ENCODE data around the gene MTMR3. TPM values are rescaled to one million over a fixed set of nuclear protein-coding genes. Genes with fewer than 3 reads are reported as not detected.
A peak's percentile ranks its signal among the peaks of the same experiment; 100 is the strongest.

The MTMR3 gene
- total and polyA plus RNA-seq, 8 donors, result 15.5 to 32.5 (median 20.2) TPM

DNA sequence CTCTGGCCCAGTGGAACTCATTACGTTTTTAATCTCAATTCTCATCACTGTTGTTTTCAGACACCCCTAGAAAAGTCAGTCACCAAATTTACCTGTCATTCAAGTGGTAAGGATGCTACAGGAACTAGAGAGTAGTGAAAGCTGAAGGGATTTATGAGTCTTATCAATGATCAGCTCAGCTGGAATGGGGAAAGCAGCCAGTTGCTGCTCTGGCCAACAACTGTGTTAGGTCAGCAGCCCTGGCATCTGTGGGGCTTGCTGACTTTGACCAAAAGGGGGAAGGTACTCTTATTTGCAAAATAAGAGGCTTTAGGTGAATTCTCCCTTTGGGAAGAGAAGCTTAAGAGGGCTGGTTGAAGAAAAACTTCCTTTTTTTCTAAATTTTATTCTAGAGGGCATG lies 121.1 kb downstream of the MTMR3 start:
- peaks cover 0 to 5% (median 0%) of the 10 kb centered on the region in 3 donors for H3K4me1 ChIP-seq
- 53 to 60% methylated on average over 1 of the region's 1 CpG for WGBS, 2 donors

DNA sequence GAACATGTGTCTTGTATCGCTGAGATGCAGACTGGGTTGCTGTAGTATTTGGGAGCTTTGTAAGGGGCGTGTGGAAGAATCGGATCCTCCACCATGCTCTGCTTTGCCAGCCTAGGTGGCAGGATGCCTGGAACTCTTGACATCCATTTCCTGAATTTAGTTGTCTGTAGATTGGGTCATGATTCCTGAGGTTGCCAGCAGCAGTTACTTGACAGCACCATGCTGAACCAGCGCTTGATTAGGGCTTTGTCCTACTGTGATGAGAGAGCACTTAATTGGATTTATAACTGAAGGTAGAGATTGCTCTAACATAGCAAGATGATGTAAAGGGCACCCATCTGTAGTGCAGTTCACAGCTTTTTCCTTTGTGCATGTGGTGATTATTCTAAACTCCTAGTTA lies 121.7 kb downstream of the MTMR3 start:
- H3K4me3 ChIP-seq, result no peak overlapping the region
- H3K4me1 ChIP-seq, result peaks cover 0 to 5% (median 0%) of the 10 kb centered on the region in 3 donors
- H3K9me3 ChIP-seq, result no peaks in the 10 kb centered on the region
- TF ChIP-seq CTCF (IDR thresholded peaks at IDR 0.05), result no peak
- DNase-seq, result no peak
- intact Hi-C loops (cut with DNase I), result loop anchor here in 1 of 3 donors (10.0 kb wide), 1 partner anchor 310 kb away; no protein-coding TSS in a partner anchor
- no peaks in the 10 kb centered on the region for H3K27me3 ChIP-seq
- peaks cover 0 to 32% (median 12%) of the 10 kb centered on the region in 3 donors for H3K36me3 ChIP-seq
- no peak for FAIRE-seq
- peak in 2 of 4 donors; percentile 7 to 17 for ATAC-seq
- 49 to 54% methylated on average over 4 of the region's 4 CpGs for WGBS, 2 donors
- H3K27ac ChIP-seq, result peak overlapping the region in 1 of 4 donors; percentile 8

More for the DNA sequence above, 121.1 kb downstream of the MTMR3 start:
- Histone ChIP-seq H3K27me3 (no peaks in the 10 kb centered on the region), H3K9me3 (no peaks in the 10 kb centered on the region), H3K36me3 (peaks cover 0 to 32% (median 6%) of the 10 kb centered on the region in 3 donors), H3K4me3 (no peak overlapping the region), H3K27ac (peak overlapping the region in 1 of 4 donors; percentile 8)
- DNase-seq, result no peak
- TF ChIP-seq CTCF (IDR thresholded peaks at IDR 0.05), result no peak
- FAIRE-seq, result no peak
- peak in 1 of 4 donors; percentile 31 for ATAC-seq
- intact Hi-C loops (cut with DNase I), result loop anchor here in 1 of 3 donors (10.0 kb wide), 1 partner anchor 309 kb away; no protein-coding TSS in a partner anchor

GRCh38 chr22:30005213-30005857 lies 122.4 kb downstream of the MTMR3 start:
- peak; percentile 87 to 90 (median 88) for TF ChIP-seq CTCF (IDR thresholded peaks at IDR 0.05)
- intact Hi-C loops (cut with DNase I), result loop anchor here in 1 of 3 donors (10.0 kb wide), 1 partner anchor 311 kb away; no protein-coding TSS in a partner anchor
- Histone ChIP-seq H3K27me3 (no peaks in the 10 kb centered on the region), H3K36me3 (peaks cover 0 to 39% (median 15%) of the 10 kb centered on the region in 3 donors), H3K4me1 (peaks cover 0 to 5% (median 0%) of the 10 kb centered on the region in 3 donors), H3K9me3 (no peaks in the 10 kb centered on the region), H3K4me3 (no peak overlapping the region), H3K27ac (no peak overlapping the region)
- 42 to 49% methylated on average over 3 of the region's 3 CpGs for WGBS, 2 donors
- peak; percentile 74 to 94 (median 92) for ATAC-seq
- FAIRE-seq, result peak; percentile 69
- DNase-seq, result peak in 4 of 6 donors; percentile 41 to 85 (median 70)

DNA sequence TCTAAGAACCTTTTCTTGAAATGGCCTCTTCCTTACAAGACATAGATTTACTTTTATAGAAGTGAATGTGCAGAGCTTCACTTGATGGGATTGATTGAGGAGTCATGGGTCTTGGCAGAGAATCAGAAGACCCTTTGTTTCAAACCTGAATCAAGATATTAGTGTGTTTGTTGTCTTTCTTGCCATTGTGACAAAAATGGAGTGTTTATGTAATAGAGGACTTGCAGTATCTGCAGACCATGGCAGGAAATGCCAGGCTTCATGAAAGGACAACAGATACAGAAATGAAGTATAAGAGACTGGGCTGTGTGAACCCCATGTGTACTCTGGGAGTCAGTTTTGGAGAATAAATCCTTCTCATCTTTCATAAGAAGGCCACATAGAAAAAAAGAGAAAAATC lies 124.4 kb downstream of the MTMR3 start:
- H3K9me3 ChIP-seq, result no peaks in the 10 kb centered on the region
- H3K4me1 ChIP-seq, result peaks cover 0 to 5% (median 0%) of the 10 kb centered on the region in 3 donors
- H3K4me3 ChIP-seq, result no peak overlapping the region
- H3K36me3 ChIP-seq, result peaks cover 0 to 44% (median 15%) of the 10 kb centered on the region in 3 donors
- TF ChIP-seq CTCF (IDR thresholded peaks at IDR 0.05), result no peak
- no peak for DNase-seq
- no peaks in the 10 kb centered on the region for H3K27me3 ChIP-seq
- no peak for ATAC-seq
- no peak overlapping the region for H3K27ac ChIP-seq
- FAIRE-seq, result no peak
- intact Hi-C loops (cut with DNase I), result loop anchor here in 1 of 3 donors (10.0 kb wide), 1 partner anchor 313 kb away; no protein-coding TSS in a partner anchor

DNA sequence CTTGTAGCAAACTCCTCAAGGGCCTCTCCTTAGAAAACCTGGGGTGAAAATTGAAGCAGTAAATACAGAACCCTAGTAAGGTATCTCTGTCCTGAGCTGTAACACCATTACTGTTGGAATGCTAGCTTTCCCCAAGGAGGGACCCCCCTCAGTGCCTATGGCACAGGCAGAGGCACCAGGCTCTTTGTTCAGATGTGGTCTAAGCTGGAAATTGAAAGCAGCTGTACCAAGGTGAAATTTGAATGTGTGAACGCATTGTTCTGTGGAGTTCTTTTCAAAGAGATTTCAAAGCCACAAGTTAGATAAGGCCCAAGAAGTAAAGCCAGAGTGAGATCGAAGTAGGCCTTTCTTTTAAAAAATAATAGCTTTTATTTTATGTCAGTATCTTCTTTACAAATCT lies 125.4 kb downstream of the MTMR3 start:
- Histone ChIP-seq H3K9me3 (no peaks in the 10 kb centered on the region), H3K4me3 (no peak overlapping the region), H3K4me1 (peaks cover 0 to 5% (median 0%) of the 10 kb centered on the region in 3 donors), H3K36me3 (peaks cover 0 to 53% (median 15%) of the 10 kb centered on the region in 3 donors), H3K27ac (no peak overlapping the region), H3K27me3 (no peaks in the 10 kb centered on the region)
- no peak for DNase-seq
- TF ChIP-seq CTCF (IDR thresholded peaks at IDR 0.05), result no peak
- no peak for ATAC-seq
- no peak for FAIRE-seq
- 77 to 79% methylated on average over 2 of the region's 2 CpGs for WGBS, 2 donors
- intact Hi-C loops (cut with DNase I), result loop anchor here in 1 of 3 donors (10.0 kb wide), 1 partner anchor 314 kb away; no protein-coding TSS in a partner anchor
